ENCODE data around the gene ZNF576.

DNA sequence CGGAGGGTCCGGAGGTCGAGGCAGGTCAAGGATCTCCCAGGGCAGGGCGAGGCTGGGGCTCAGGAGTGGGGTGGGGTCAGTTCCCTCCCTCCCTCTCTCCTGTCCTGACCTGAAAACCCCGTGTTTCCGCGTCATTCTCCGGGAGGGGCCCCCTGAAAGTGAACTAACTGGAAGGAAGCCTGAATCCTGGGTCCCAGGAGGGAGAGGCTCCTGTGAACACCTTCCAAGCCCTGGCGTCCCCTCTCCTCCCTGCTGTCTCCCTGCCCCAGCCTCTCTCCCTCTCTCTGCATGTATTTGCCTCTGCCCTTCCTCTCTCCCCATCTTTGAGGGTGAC is 44.0 kb downstream of the ZNF576 start:
- TF ChIP-seq, protein P1, sequence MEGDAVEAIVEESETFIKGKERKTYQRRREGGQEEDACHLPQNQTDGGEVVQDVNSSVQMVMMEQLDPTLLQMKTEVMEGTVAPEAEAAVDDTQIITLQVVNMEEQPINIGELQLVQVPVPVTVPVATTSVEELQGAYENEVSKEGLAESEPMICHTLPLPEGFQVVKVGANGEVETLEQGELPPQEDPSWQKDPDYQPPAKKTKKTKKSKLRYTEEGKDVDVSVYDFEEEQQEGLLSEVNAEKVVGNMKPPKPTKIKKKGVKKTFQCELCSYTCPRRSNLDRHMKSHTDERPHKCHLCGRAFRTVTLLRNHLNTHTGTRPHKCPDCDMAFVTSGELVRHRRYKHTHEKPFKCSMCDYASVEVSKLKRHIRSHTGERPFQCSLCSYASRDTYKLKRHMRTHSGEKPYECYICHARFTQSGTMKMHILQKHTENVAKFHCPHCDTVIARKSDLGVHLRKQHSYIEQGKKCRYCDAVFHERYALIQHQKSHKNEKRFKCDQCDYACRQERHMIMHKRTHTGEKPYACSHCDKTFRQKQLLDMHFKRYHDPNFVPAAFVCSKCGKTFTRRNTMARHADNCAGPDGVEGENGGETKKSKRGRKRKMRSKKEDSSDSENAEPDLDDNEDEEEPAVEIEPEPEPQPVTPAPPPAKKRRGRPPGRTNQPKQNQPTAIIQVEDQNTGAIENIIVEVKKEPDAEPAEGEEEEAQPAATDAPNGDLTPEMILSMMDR (IDR thresholded peaks at IDR 0.05): no peak
- TF ChIP-seq POLR2A (IDR thresholded peaks at IDR 0.05): peak in 1 of 4 donors; percentile 25

Data from esophagus squamous epithelium (tissue), 4 donors.